Astrocyte of the cerebellum (primary cell): Measurements from ENCODE around the gene CRAMP1.
"Not testable (repeated sequence)": the region's sequence is repeated elsewhere in the genome, so short reads cannot be mapped to it uniquely, and the experiment has no call there.

Experiments used
- DNase-seq: peaks from one replicate; pipeline ENCODE4 v3.0.0-alpha.2; 2011; ENCODE audit warnings: low read depth
- H3K4me3 ChIP-seq: 2 replicates; pipeline ENCODE4 v1.5.1; 2011; ENCODE audit warnings: mild to moderate bottlenecking, low read depth, low read length, moderate library complexity
- in situ Hi-C: cut with HindIII; loops from 2 replicates; pipeline ENCODE4 v1.10.0; 2017; ENCODE audit warnings: low sequenced_read_pairs
- TF ChIP-seq, protein P1 (sequence below): IDR thresholded peaks from 2 replicates; pipeline ENCODE4 v1.5.1; 2012; ENCODE audit warnings: low read length, low read depth, moderate library complexity, mild to moderate bottlenecking; ENCODE audit errors: missing control alignments

CRAMP1 gene

DNA sequence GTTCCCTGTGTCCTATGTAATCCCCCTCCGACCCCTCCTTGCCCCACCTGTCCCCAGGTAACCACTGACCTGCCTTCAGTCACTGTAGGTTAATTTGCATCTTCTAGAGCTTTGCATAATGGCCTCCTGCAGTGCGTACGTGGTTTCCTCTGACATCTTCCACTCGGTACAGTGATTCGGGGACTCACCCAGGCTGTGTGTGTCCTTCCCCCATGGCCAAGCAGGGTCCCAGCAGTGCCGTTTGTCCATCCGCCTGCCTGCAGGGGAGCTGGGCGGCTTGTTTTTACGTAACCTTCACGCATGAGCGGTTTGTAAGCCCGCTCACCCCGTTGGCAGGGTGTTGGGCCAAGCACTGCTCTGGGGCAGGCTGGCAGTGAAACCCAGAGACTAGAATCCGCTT lies 101.8 kb downstream of the CRAMP1 start:
- TF ChIP-seq, protein P1, sequence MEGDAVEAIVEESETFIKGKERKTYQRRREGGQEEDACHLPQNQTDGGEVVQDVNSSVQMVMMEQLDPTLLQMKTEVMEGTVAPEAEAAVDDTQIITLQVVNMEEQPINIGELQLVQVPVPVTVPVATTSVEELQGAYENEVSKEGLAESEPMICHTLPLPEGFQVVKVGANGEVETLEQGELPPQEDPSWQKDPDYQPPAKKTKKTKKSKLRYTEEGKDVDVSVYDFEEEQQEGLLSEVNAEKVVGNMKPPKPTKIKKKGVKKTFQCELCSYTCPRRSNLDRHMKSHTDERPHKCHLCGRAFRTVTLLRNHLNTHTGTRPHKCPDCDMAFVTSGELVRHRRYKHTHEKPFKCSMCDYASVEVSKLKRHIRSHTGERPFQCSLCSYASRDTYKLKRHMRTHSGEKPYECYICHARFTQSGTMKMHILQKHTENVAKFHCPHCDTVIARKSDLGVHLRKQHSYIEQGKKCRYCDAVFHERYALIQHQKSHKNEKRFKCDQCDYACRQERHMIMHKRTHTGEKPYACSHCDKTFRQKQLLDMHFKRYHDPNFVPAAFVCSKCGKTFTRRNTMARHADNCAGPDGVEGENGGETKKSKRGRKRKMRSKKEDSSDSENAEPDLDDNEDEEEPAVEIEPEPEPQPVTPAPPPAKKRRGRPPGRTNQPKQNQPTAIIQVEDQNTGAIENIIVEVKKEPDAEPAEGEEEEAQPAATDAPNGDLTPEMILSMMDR: no peak
- DNase-seq: no peak
- in situ Hi-C loops: no loop called here
- no peak overlapping the region for H3K4me3 ChIP-seq

DNA sequence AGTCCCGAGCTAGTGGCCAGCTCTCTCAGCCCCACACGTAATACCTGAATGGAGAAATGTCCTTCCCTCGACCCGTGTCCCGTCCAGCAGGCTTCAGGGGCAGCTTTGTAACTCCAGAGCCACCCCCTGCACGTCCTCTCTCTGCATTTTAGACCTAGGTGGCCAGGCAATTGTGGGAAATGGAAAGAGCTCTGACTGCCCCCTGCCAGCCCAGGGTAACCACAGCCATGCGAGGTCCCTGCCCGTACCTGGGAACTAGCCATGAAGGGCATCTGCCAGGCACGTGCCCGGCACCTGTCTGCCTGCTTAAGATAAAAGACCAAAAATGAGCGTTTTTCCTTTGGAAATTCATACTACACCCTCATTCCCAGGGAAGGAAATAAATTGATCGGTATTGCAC lies 103.1 kb downstream of the CRAMP1 start:
- in situ Hi-C loops: no loop called here
- DNase-seq: no peak
- H3K4me3 ChIP-seq: no peak overlapping the region
- TF ChIP-seq, protein P1: no peak

DNA sequence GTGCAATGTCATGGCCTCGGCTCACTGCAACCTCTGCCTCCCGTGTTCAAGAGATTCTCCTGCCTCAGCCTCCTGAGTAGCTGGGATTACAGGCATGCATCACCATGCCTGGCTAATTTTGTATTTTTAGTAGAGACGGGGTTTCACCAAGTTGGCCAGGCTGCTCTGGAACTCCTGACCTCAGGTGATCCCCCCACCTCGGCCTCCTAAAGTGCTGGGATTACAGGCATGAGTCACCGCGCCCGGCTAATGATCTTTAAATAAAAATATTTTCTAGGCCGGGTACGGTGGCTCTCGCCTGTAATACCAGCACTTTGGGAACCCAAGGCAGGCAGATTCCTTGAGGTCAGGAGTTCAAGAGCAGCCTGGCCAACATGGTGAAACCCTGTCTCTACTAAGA lies 106.1 kb downstream of the CRAMP1 start:
- H3K4me3 ChIP-seq, in situ Hi-C loops, DNase-seq: not testable (repeated sequence)

DNA sequence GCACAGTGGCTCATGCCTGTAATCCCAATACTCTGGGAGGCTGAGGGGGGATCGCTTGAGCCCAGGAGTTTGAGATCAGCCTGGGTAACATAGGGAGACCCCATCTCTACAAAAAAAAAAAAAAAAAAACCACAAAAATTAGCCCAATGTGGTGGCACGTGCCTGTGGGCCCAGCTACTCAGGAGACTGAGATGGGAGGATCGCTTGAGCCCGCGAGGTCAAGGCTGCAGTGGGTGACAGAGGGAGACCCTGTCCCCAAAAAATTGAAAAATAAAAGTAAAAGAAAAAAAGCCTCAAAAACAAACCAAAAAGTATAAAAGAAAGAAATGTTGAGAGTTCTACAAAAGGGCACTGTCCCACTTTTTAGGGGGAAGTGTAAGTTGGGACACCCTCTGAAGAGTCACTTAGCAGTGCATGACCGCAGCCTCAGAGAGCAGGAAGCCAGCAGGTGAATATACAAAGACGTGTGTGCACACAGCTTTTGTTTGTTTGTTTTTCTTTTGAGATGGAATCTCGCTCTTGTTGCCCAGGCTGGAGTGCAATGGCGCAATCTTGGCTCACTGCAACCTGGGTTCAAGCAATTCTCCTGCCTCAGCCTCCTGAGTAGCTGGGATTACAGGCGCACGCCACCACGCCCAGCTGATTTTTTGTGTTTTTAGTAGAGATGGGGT lies 107.5 kb downstream of the CRAMP1 start:
- H3K4me3 ChIP-seq, DNase-seq, in situ Hi-C loops: not testable (repeated sequence)

DNA sequence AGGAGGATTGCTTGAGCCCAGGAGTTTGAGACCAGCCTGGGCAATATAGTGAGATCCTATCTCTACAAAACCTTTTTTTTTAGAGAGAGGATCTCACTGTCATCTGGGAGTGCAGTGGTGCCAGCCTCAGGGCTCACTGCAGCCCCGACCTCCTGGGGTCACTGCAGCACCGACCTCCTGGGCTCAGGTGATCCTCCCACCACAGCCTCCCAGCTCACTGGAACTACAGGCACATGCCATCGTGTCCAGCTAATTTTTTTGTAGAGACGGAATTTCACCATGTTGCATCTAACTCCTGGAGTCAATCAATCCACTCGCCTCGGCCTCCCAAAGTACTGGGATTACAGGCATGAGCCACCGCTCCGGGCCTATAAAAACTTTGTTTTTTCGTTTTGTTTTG lies 109.2 kb downstream of the CRAMP1 start:
- no peak overlapping the region for H3K4me3 ChIP-seq
- DNase-seq: no peak
- in situ Hi-C loops: no loop called here
- TF ChIP-seq, protein P1: no peak

DNA sequence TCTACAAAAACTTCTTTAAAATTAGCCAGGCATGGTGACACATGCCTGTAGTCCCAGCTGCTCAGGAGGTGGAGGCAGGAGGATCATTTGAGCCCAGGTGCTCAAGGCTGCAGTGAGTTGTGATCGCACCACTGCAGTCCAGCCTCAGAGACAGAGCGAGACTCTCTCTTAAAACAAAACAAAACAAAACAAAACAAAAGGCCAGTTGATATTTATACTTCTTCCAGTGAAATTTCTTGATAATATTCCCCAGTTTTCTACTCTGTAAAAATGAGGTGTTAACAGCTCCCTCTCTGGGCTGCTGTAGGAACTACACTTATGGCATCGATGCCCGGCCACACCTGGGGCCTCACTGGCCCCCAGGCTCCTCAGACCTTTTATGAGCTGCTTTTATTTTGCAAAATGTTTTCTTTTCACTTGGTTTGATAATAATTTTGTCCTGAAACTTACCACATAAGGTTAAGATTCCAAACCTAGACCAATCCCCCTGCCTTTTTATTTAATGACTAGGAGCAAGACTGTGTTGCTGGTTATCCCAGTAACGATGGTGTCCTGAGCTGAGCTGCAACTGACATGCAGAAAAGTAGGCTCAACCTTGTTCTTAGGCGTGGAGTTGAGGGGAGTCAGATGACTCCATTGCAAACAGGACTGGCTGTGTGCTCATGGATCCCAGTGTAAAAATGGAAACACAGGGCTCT lies 111.4 kb downstream of the CRAMP1 start:
- TF ChIP-seq, protein P1: peak; percentile 86
- DNase-seq: no peak
- H3K4me3 ChIP-seq: no peak overlapping the region
- in situ Hi-C loops: no loop called here

DNA sequence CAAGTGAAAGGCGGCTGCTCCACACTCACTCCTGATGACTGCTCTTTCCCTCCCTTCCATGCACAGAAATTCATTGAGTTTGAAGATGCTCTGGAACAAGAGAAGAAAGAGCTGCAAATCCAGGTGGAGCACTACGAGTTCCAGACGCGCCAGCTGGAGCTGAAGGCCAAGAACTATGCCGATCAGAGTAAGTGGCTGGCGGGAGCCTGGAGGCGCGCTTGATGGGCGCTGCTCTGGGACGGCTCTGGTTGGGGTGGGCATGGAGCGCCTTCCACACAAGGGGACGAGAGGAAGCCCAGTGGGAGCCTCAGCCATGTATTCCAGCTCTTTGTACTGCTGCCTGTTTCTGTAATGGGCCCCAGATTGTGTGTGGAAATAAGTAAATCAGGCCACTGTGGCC lies 112.3 kb downstream of the CRAMP1 start:
- TF ChIP-seq, protein P1: no peak
- in situ Hi-C loops: no loop called here
- DNase-seq: no peak
- no peak overlapping the region for H3K4me3 ChIP-seq
